HTERT RPE-1 (cell line): ENCODE results near the gene KRT34.
"Not testable (repeated sequence)": the region's sequence is repeated elsewhere in the genome, so short reads cannot be mapped to it uniquely, and the experiment has no call there.

Experiments
- in situ Hi-C: fragments of 300-500 bp; cut with MboI; formaldehyde crosslinking; loops from 4 replicates; pipeline ENCODE4 v1.14.3; 2020; ENCODE audit warnings: low sequenced_read_pairs

The KRT34 gene

GRCh38 chr17:41404024-41404671 lies 22.0 kb upstream of the KRT34 start:
- in situ Hi-C loops, result no loop called here

DNA sequence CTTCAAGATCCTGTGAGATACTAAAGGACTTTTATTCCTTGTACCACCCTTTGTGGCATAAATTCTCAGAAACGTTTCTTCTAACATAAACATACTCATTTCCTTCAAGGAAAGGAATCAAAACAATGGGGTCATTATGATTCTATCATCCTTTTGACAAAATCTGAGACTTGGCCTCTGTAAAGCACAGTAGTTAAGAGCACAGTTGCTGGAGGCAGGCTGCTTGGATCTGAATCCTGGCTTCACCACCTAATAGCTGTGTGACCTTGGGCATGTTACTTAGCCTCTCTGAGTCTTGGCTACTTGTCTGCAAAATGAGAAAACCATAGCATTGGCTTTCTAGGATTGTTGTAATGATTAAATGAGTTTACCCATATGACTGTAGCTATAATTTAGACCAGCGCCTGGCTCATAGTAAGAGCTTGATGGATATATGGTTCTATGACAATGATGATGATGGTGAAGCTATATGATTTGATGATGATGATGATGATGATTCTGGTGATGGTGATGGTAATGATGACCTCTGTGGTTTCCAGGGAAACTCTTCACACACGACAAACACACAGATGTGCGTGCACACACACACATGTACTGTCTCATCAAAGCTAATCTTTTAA lies 21.4 kb upstream of the KRT34 start:
- in situ Hi-C loops, result no loop called here

DNA sequence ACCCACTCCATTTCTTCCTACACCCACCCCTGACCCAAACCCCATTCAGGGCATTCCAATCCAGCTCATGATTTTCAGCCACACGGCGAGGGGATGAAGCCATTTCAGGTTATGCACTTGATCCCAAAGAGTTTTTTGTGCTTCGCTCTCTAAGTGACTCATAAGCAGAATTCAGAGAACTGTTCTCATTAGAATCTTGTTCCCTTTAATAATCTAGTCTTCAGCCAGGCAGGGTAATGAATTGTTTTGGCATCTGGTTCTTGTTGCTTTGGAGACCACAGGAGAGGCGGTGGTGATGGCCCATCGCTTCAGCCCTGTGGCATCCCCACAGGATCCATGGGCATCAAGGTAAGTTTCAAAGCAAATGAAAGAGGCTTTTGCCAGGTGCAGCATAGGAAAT lies 20.1 kb upstream of the KRT34 start:
- in situ Hi-C loops, result no loop called here

DNA sequence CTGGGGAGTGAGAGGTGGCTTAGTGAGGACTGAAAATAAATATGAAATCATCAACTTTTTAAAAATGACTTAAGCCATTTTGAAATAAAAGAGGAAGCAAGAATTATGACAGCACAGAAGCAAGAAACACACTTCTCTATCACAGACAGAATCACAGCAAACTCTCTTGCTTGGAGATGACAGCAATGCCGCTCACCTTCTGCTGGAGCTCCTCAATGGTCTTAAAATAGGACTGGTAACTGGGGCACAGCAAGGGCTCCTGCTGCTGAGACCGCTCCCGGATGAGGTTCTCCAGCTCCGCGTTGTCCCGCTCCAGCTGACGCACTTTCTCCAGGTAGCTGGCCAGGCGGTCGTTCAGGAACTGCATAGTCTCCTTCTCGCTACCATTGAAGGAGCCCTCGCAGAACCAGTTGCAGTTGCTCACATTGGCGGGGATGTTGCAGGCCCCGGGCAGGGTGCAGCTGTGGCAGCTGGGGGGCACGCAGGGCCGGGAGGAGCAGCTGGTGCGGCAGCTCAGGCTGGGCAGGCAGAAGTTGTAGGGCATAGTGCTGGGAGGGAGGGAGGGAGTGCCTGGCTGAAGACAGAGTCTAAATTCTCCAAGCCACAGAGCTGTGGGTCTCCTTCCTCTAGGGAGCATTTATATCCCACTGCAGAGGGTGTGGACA lies 15.0 kb upstream of the KRT34 start, which contains the start of gene KRT31:
Gene KRT31 (minus strand): TSS at position 613 of the 665 bp plus-strand sequence. CDS start 69 bp downstream, at position 544.
- in situ Hi-C loops, result no loop called here

DNA sequence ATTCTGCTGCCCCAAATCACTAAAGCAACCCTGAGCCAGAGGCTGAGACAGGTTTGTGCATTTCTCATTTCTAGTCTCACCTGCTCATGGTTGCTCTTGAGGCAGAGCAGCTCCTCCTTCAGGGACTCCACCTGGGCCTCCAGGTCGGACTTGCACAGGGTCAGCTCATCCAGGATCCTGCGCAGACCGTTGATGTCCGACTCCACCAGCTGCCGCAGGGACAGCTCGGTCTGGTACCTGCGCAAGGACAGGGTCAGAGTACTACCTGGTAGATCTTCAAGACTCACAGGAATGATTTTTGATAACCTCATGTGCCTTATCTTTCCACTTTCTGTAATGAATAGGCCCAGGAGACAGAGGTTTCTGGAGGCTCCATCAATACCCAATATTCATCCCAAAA lies 14.2 kb upstream of the KRT34 start:
- in situ Hi-C loops, result no loop called here

- in situ Hi-C loops, result no loop called here
These were observed 13.5 kb upstream of the KRT34 start for GRCh38 chr17:41395611-41396010.

GRCh38 chr17:41395044-41395443 lies 12.9 kb upstream of the KRT34 start:
- in situ Hi-C loops, result not testable (repeated sequence)

GRCh38 chr17:41394254-41394996 lies 12.3 kb upstream of the KRT34 start:
- in situ Hi-C loops, result no loop called here

- in situ Hi-C loops, result no loop called here
These were observed 11.7 kb upstream of the KRT34 start for GRCh38 chr17:41393826-41394225.

DNA sequence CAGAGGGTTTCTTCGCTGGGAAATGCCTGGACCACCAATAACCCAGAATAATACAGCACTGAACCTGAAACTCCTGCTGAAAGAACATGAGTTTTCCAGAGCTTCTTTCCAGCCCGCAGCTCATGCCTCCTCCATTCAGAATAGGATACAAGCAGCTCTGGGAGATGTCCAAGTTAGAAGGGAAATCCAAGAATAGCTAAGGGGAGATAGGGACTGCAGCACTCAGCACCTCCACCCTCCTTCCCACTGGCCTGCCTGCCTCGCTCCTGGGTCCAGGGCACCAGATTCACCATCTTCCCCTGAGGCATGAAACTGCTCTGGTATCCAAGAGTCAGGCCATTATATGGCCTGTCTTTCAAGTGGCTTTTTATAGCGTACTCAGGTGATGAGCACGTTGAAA lies 11.2 kb upstream of the KRT34 start:
- in situ Hi-C loops, result no loop called here

GRCh38 chr17:41392278-41392677 lies 10.2 kb upstream of the KRT34 start:
- in situ Hi-C loops, result no loop called here

DNA sequence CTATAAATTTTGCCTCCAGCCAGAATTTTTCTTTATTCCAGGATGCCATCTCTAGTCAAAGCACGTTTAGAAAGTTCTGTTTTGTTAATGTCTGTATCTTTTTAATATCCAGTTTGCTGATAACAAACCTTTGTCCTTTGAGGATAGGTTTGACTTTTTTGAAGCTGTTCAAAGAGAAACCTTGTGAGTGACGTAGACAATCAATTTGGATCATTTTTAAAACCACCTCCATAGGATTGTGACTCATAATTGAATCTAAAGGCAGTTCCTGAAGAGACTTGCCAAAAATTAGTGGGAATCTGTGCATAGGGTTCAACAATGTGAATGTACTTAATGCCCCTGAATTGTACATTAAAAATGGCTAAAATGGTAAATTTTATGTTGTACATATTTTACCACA lies 9.4 kb upstream of the KRT34 start:
- in situ Hi-C loops, result no loop called here

GRCh38 chr17:41390411-41390938 lies 8.4 kb upstream of the KRT34 start:
- in situ Hi-C loops, result no loop called here

GRCh38 chr17:41387670-41388069 lies 5.6 kb upstream of the KRT34 start:
- in situ Hi-C loops, result no loop called here

- in situ Hi-C loops, result no loop called here
These were observed 4.1 kb upstream of the KRT34 start for GRCh38 chr17:41386227-41386626.

GRCh38 chr17:41383690-41384089 lies 1.6 kb upstream of the KRT34 start:
- in situ Hi-C loops, result no loop called here

GRCh38 chr17:41382394-41382793 lies 288 bp upstream of the KRT34 start:
- in situ Hi-C loops, result no loop called here

DNA sequence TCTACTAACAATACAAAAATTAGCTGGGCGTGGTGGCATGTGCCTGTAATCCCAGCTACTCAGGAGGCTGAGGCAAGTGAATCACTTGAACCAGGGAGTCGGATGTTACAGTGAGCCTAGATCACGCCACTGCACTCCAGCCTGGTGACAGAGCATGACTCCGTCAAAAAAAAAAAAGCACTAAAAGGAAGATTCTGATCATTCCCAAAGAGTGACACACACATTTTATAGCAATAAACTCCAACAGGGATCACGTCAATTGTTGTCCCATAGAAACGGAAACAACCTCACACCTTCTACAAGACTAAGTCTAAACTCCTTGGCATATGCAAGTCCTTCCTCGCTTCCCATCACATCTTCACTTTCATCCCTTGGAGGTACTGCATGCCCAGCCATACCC lies 2.0 kb downstream of the KRT34 start:
- in situ Hi-C loops, result not testable (repeated sequence)

GRCh38 chr17:41377546-41377945 lies 4.6 kb downstream of the KRT34 start:
- in situ Hi-C loops, result no loop called here

DNA sequence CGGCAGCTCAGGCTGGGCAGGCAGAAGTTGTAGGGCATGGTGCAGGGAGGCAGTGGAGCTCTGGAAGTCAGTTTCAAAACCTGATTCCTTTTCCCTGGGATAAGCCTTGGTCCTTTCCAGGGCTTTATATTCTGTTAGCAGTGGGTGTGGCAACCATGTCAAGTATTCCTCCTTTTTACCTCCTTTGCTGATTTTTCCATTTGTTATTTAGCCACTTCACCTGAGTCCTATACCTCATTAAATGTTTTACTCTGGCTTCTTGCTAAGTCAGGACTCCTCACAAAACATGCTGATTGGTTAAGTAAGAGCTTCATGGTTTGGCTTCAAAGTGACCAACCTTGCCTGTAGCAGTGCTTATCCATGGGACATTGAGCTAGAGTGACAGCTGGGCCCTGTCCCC lies 12.4 kb downstream of the KRT34 start, which contains the start of gene KRT33B:
Gene KRT33B (minus strand): TSS at position 101 of the 400 bp plus-strand sequence. CDS start 63 bp downstream, at position 38.
- in situ Hi-C loops, result no loop called here

DNA sequence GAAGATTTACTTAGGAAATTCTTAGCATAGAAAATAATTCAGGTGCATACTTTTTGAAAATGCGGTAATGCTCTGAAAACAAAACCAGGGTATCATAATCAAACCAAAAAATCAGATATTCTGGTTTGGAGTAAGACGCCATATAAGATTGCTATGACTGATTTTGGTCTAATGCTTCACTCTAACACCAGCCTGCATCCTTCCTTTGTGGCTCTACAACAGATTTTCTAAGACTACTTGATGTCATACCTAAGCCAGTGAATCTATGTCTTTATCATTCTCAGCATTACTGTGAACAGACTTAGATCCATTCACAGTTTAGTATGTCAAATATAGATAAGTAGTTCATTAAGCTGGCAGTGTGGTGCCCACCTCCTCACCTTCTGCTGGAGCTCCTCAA lies 13.1 kb downstream of the KRT34 start:
- in situ Hi-C loops, result no loop called here
